ENCODE data around the gene FBN1.

The FBN1 gene

GRCh38 chr15:48469681-48470080, 175.8 kb downstream of the FBN1 start:
- DNase-seq (ENCODE audit: low read depth in 3 of 3): no peak

GRCh38 chr15:48469271-48469670, 176.2 kb downstream of the FBN1 start:
- DNase-seq (ENCODE audit: low read depth in 3 of 3): no peak

GRCh38 chr15:48467801-48468200, 177.7 kb downstream of the FBN1 start:
- DNase-seq (ENCODE audit: low read depth in 3 of 3): no peak

GRCh38 chr15:48466820-48467219, 178.7 kb downstream of the FBN1 start:
- DNase-seq (ENCODE audit: low read depth in 3 of 3): no peak

GRCh38 chr15:48466079-48466478, 179.4 kb downstream of the FBN1 start:
- DNase-seq (ENCODE audit: low read depth in 3 of 3): no peak

- DNase-seq (ENCODE audit: low read depth in 3 of 3): no peak
Observed at GRCh38 chr15:48465410-48465809, 180.1 kb downstream of the FBN1 start.

GRCh38 chr15:48463366-48463880, 182.1 kb downstream of the FBN1 start:
- DNase-seq (ENCODE audit: low read depth in 3 of 3): no peak

GRCh38 chr15:48462688-48463087, 182.8 kb downstream of the FBN1 start:
- no peak for DNase-seq (ENCODE audit: low read depth in 3 of 3)

GRCh38 chr15:48459571-48460442, 185.7 kb downstream of the FBN1 start:
- no peak for DNase-seq (ENCODE audit: low read depth in 3 of 3)

- no peak for DNase-seq (ENCODE audit: low read depth in 3 of 3)
Observed at GRCh38 chr15:48458876-48459275, 186.6 kb downstream of the FBN1 start.

- DNase-seq (ENCODE audit: low read depth in 3 of 3): no peak
Observed at GRCh38 chr15:48456134-48456533, 189.4 kb downstream of the FBN1 start.

- DNase-seq (ENCODE audit: low read depth in 3 of 3): no peak
Observed at GRCh38 chr15:48451736-48452135, 193.8 kb downstream of the FBN1 start.

- no peak for DNase-seq (ENCODE audit: low read depth in 3 of 3)
Observed at GRCh38 chr15:48451241-48451640, 194.3 kb downstream of the FBN1 start.

GRCh38 chr15:48449734-48450133, 195.8 kb downstream of the FBN1 start:
- no peak for DNase-seq (ENCODE audit: low read depth in 3 of 3)

- DNase-seq (ENCODE audit: low read depth in 3 of 3): no peak
Observed at GRCh38 chr15:48447657-48448056, 197.9 kb downstream of the FBN1 start.

- DNase-seq (ENCODE audit: low read depth in 3 of 3): no peak
Observed at GRCh38 chr15:48447058-48447457, 198.5 kb downstream of the FBN1 start.

- DNase-seq (ENCODE audit: low read depth in 3 of 3): no peak
Observed at GRCh38 chr15:48442011-48442410, 203.5 kb downstream of the FBN1 start.

GRCh38 chr15:48440084-48440483, 205.4 kb downstream of the FBN1 start:
- no peak for DNase-seq (ENCODE audit: low read depth in 3 of 3)

- no peak for DNase-seq (ENCODE audit: low read depth in 3 of 3)
Observed at GRCh38 chr15:48437178-48437577, 208.3 kb downstream of the FBN1 start.

- no peak for DNase-seq (ENCODE audit: low read depth in 3 of 3)
Observed at GRCh38 chr15:48435321-48435720, 210.2 kb downstream of the FBN1 start.

GRCh38 chr15:48433226-48433886, 212.2 kb downstream of the FBN1 start:
- no peak for DNase-seq (ENCODE audit: low read depth in 3 of 3)

GRCh38 chr15:48432688-48433087, 212.8 kb downstream of the FBN1 start:
- DNase-seq (ENCODE audit: low read depth in 3 of 3): no peak

- DNase-seq (ENCODE audit: low read depth in 3 of 3): no peak
Observed at GRCh38 chr15:48427960-48428547, 217.5 kb downstream of the FBN1 start.
